Measurements from ENCODE around the gene S100A9. TPM values are rescaled to one million over a fixed set of nuclear protein-coding genes. Genes with fewer than 3 reads are reported as not detected.
"Not testable (repeated sequence)": the region's sequence is repeated elsewhere in the genome, so short reads cannot be mapped to it uniquely, and the experiment has no call there.

Gene S100A9
- 21.2 TPM for polyA plus RNA-seq (ENCODE audit: insufficient read length)

GRCh38 chr1:153357853-153358690, at the start of gene S100A9:
Gene S100A9 (plus strand): TSS chr1:153357854. CDS start chr1:153358284, 430 bp downstream.
- DNase-seq (ENCODE audit: low read depth): no peak

DNA sequence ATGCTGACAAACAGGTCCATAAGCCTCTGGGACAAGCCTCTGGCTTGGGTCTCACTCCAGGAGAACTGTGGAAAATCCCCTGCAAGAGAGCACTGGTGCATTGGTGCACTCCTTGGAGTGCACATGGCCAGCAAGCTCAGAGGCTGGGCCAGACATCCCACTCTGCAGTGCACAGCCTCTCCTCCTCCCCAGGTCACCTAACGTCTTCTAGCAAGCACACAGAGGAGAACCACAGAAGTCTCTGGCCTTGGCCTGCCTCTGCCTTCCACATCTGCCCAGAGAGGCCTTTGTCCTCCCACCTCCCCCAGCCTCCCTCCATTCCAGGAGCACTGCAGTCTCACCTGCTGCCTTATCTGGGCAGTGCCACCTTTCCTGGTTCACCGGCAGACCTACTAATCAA, 49.1 kb upstream of the S100A9 start:
- DNase-seq (ENCODE audit: low read depth): no peak

GRCh38 chr1:153309441-153309840, 48.2 kb upstream of the S100A9 start:
- no peak for DNase-seq (ENCODE audit: low read depth)

DNA sequence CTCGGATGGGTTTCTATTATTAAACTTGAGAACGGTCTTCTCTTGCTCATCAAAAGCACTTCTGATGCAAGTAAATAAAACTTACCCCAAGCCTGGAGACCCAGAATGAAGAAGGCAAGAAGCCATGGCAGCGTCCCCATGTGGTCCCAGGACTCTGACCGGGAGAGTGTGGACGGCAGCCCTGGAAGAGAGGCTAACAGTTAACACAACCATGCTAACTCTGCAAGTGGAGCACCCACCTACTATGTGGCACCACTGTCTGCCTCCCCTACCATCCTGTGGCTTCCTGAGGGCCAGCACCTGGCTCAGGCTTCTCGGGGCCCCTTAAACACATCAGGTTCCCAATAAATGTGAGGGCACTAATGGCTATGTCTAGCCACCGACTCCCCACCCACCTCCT, 47.1 kb upstream of the S100A9 start:
- no peak for DNase-seq (ENCODE audit: low read depth)

GRCh38 chr1:153312570-153313186, 45.0 kb upstream of the S100A9 start, which contains the start of gene PGLYRP3:
Gene PGLYRP3 (minus strand): TSS chr1:153312952. CDS start chr1:153310665, 2,287 bp downstream.
- no peak for DNase-seq (ENCODE audit: low read depth)

DNA sequence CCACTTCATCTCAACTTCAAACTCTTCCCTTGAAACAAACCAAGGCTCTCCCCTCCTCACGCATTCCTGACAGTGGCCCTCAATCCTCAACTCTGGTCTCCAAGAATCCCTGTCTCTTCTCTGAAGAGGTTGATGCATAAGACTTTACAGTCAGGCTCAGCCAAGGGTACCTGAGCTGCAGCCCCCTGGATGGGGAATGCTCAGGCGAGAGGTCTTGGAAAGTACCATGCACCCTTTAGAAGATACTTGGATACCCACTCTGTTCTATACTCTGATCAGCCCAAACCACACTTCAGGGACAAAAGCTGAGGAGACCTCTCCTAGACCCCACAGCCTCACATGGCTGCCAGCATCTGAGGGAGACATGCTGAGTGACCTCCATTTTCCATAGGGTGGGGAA, 44.4 kb upstream of the S100A9 start:
- DNase-seq (ENCODE audit: low read depth): no peak

DNA sequence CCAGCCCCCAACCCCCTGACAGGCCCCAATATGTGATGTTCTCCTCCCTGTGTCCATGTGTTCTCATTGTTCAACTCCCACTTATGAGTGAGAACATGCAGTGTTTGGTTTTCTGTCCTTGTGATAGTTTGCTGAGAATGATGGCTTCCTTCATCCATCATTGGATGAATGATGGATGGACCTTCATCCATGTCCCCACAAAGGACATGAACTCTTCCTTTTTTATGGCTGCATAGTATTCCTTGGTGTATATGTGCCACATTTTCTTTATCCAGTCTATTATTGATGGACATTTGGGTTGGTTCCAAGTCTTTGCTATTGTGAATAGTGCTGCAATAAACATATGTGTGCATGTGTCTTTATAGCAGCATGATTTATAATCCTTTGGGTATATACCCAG, 43.3 kb upstream of the S100A9 start:
- not testable (repeated sequence) for DNase-seq (ENCODE audit: low read depth)

GRCh38 chr1:153316013-153316412, 41.6 kb upstream of the S100A9 start:
- not testable (repeated sequence) for DNase-seq (ENCODE audit: low read depth)

- DNase-seq (ENCODE audit: low read depth): not testable (repeated sequence)
Observed at GRCh38 chr1:153318145-153318544, 39.5 kb upstream of the S100A9 start.

DNA sequence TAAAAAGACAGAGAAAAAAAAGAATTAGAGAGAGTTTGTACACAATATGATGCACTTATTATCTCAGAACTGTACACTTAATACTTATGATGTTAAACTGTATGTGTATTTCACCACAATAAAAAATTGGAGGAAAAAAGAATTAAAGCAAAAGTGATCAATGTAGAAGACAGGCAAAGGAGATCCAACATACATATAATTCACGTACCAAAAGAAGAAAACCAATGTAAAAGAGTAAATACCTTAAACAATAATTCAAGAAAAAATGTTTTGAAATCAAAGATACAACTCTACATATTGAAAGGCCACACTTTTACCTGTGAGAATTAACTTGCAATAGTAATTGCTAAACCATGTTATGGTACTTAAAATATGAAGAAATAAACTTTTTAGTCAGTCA, 35.1 kb upstream of the S100A9 start:
- no peak for DNase-seq (ENCODE audit: low read depth)

DNA sequence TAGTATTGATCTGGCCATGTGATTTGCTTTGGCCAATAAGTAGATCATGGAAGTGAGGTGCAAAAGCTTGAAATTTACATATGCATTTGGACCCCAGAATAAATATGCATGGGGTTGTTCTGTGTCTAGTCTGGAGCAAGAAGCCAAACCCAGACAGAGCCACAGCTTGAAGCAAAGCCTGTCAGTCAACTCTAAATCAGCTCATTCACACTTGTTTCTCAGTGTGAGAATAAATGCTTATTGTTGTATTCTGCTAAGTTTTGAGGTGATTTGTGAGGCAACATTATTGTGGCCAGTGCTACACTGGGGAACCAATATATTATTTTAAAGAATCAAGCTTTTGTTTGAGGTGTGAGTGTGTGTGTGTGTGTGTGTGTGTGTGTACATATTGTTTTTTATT, 32.7 kb upstream of the S100A9 start:
- DNase-seq (ENCODE audit: low read depth): no peak

GRCh38 chr1:153333902-153334301, 23.8 kb upstream of the S100A9 start:
- no peak for DNase-seq (ENCODE audit: low read depth)

GRCh38 chr1:153336650-153337049, 21.0 kb upstream of the S100A9 start:
- DNase-seq (ENCODE audit: low read depth): no peak

GRCh38 chr1:153337980-153338853, 19.4 kb upstream of the S100A9 start:
- no peak for DNase-seq (ENCODE audit: low read depth)

GRCh38 chr1:153339802-153340201, 17.9 kb upstream of the S100A9 start:
- DNase-seq (ENCODE audit: low read depth): no peak

- no peak for DNase-seq (ENCODE audit: low read depth)
Observed at GRCh38 chr1:153340356-153340755, 17.3 kb upstream of the S100A9 start.

- no peak for DNase-seq (ENCODE audit: low read depth)
Observed at GRCh38 chr1:153341431-153341934, 16.2 kb upstream of the S100A9 start.

DNA sequence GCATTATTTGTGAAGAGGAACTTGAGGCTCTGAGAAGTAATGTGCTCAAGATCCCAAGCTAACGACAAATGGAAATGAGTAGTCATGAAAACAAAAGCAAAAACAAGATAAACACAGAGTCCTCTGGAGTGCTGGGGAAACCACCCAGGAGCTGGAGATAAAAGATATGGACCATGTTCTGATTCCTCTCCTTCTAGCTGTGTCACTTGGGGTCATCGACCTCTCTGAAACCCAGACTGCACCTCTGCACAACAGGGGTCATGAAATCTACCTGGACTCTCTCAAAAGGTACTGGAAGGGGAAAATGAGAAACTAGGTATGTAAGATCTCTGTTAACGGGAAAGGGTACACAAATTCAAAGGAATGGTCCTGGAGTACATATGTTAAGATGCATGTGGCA, 15.5 kb upstream of the S100A9 start:
- no peak for DNase-seq (ENCODE audit: low read depth)

DNA sequence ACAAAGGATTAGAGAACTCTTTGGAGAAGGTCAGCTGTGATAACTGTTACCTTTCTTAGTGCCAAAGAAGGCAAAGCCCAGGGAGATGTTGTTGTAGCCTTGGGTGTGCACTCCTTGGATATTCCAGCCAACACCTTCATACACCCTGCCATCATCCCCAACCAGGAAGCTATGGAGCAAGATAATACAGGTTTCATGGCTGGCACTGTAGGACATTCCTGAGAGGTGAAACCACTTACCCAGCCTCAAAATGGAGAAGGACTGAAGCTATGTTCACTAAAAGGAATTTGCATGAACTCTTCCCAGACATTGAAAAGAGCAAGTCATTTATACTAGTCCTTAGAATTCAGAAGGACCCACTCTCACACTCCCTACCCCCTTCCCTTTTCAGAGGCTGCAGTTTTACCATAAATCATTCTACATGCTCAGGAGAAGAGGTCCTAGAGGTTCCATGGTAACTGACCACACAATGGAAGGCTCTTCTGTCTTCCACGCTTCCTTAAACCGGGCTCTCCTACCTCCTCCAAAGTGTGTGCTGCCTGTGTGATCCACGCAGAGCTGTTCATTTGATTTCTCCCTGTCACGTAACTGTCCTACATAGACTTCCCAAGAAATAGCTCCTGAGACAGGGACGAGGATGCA, 14.5 kb upstream of the S100A9 start:
- DNase-seq (ENCODE audit: low read depth): no peak

DNA sequence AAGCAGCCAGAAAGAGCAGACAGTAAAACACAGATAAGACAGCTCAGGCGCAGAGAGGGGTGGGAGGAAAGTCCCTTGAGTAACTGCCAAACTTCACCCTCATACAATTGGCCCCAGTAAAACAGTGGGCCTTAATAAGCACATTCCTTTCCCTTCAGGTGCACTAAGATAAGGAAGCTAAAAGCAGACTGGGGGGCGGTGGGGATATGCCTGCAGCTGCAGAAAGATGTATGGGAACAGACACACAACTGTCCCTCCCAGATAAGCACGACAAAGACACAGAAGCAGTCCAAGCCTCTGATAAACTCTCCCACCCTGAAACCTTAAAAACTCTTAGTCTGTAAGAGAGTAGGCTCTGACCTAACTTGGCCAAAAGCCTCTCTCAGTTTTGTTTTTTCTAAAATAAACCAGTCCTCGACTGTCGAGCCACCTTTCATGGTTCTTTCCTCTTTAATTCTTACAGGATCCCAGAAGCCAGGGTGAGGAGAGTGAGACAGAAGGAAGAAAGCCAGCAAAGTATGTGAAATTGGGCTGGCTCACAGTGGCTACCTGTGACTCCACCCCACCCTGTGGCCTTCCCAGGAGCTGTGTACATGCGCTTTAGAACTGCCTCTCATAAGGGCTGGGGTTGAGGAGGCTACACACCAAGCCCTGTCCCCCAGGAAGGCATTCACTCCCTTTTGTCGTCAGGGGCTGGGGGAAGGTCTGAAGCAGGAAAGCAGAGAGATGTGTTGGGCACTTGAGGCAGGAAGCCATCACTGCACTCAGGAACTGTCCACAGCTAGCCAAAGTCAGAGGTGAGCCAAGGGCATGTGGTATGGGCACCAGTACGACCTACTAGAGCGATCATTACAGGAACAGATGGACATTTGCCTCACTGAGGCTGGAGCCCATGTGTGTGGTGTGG, 13.6 kb upstream of the S100A9 start:
- no peak for DNase-seq (ENCODE audit: low read depth)

GRCh38 chr1:153344718-153345025, 13.0 kb upstream of the S100A9 start:
- no peak for DNase-seq (ENCODE audit: low read depth)

Measured in forelimb muscle (tissue), 1 donor.